Skin epidermis (tissue), 12 donors: ENCODE results near the gene GNG2.

ENCODE experiments used
- H3K27ac ChIP-seq, 21 experiments: fragments of 200-600 bp; sonication (generic) in 11 of 21; one replicate each; pipeline ENCODE4 v1.5.0; 2020; ENCODE audit warnings: mild to moderate bottlenecking in 3 of 21, inconsistent platforms in 2 of 21, moderate library complexity in 2 of 21
- H3K4me3 ChIP-seq, 7 experiments: fragments of 200-600 bp; sonication (generic) in 2 of 7; one replicate each; pipeline ENCODE4 v1.5.0; 2020; ENCODE audit warnings: inconsistent platforms in 2 of 7, mild to moderate bottlenecking in 2 of 7, moderate library complexity in 1 of 7

The GNG2 gene

DNA sequence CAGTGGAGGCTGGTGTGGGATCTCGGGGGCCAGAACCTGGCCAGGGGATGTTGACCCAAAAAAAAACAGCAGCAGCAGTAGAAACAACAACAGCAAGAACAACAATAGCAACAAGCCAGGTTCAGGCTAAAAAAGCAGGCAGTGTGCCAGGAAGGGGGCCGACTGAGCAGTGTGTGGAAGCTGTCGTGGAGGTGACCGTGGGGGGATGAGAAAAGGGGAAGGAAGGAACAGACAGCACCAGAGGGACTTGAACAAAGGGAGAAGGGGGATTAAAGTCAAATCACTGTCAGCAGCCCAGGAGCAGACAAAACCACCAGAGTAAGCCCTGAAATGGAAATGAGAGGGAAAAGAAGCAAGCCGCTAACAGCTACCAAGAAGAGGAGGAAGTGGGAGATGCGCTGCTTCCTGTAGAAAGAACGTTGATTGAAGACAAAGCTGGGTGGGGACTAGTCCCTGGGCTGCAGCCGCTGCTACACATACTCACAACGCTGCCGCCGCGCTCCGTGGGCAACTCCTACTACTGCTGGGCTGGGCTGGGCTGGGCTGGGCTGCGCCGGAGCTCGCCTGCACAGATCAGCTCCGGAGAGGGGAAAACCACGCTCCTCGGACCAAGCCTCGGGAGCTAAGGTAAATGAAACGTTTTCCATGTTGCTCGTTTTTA, at the start of gene GNG2:
GNG2 (plus strand) TSS at position 449 of the 661 bp plus-strand sequence. CDS start 90,067 bp downstream, outside the sequence.
- Histone ChIP-seq H3K4me3 (peak within 1 kb of the TSS; percentile 31 to 51 (median 41)), H3K27ac (peak within 1 kb of the TSS; percentile 5 to 91 (median 74))

DNA sequence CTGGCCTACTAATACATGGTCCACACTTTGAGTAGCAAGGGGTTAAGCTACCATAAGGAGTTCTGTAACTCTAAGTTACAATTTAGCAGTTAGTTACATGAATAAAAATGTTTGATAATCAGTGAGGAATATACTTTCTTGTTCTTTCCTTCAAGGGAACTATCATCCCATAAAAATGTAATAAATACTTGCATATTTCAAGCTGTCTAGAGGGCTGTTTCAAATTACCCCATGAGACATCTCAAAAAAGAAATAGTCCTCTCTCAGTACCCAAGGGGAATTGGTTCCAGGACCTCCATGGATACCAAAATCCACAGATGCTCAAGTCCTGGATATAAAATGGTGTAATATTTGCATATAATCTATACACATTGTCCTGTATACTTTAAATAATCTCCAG, 48.7 kb upstream of the GNG2 start:
- Histone ChIP-seq H3K4me3 (no peak overlapping the region), H3K27ac (peak overlapping the region in 1 of 21 experiments; percentile 8)

DNA sequence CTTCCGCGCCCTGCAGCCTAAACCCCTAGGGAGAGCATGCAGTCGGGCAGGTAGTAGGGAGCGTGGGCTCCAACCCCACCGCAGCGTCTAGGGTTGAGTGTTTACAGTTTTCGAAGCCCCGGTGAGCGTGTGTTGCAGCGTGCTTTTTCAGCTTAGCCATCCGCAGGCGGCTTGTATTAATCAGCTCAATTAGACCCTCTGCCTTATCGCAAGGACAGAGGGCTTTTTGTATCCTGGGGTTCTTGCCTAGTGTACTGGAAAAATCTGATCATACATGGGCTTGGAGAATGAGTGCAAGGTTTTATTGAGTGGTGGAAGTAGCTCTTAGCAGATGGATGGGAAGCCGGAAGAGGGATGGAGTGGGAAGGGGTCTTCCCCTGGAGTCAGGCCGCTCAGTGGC, 44.4 kb upstream of the GNG2 start:
- Histone ChIP-seq H3K27ac (no peak overlapping the region), H3K4me3 (no peak overlapping the region)

DNA sequence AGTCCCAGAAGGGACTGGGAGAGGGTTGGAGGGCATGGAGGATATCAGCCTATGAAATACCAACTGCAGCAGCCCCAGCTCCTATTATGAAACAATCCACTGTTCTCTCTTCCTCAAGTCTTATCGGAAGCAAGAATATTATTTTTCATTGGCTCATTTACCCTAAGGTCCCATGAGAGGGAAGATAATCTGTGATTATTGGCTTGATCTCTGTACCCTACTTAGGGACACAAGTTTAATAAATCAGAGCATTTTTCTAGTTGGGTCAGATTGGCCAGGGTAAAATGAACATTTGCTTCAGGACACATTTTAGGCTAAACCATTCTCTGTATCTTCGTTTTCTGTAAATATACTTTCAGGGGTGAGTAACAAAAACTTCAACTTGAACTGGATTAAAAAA, 43.1 kb upstream of the GNG2 start:
- Histone ChIP-seq H3K27ac (no peak overlapping the region), H3K4me3 (no peak overlapping the region)

DNA sequence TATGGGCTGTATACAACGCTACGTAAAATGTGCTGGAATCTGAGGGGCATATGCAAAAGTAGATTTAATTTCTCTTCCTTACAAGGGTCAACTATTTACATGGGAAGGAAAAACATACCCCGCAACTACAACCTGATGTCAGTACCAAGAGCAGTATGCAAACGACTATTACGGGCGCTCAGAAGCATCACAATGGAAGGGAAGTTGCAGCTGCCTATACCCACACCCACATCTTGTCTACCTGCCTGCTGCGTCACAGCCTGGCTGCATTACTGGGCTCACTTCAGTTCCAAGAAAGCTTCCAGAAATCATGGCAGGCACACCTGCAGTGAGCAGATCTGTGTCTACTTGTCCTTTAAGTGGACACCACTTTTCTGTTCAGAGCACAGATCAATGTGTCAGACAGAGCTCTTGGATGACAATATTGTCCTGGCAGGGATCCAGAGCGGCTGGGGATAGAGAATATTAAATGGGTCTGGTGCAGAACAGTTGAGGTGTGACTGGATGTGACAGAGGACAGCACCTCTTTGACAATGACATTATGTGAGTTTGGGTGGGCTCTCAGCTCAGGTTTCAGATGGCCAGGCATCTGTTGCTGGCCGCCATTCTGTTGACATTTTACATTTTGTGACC, 41.5 kb upstream of the GNG2 start:
- Histone ChIP-seq H3K4me3 (no peak overlapping the region), H3K27ac (no peak overlapping the region)

DNA sequence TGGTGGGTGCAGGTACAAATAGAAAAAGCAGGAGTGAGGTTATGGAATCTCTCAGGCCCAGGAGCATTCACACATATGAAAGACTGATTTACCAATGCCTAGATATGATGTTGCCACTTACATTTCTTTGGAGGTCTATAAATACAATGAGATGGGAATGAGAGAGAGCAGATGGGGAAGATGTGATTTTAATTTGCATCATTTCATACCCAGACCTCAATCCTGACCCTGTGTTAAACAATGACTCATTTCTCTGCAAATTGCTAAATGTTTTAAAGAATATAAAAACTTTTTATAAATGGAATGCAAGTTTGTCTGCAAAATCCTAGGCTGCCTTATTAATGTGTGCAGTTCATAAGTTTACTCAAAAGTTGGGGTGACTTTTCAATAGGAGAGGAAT, 38.6 kb upstream of the GNG2 start:
- Histone ChIP-seq H3K27ac (no peak overlapping the region), H3K4me3 (no peak overlapping the region)

DNA sequence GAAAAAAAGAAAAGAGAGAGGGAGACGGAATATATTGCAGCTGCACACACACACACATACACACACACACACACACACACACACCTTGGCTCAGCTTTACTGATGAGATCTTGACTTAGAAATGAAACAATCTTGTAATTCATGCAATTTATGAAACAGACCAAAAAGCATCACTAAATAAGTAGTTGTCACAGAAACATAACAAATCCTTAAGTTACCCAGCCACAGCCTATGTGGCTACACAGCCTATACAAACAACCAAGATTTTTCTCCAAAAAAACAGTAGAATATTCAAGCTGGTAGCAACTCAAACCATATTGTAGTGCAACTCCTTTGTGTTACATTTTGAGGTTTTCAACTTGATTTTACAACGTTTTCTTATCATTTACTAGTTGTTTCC, 37.9 kb upstream of the GNG2 start:
- Histone ChIP-seq H3K4me3 (no peak overlapping the region), H3K27ac (no peak overlapping the region)

DNA sequence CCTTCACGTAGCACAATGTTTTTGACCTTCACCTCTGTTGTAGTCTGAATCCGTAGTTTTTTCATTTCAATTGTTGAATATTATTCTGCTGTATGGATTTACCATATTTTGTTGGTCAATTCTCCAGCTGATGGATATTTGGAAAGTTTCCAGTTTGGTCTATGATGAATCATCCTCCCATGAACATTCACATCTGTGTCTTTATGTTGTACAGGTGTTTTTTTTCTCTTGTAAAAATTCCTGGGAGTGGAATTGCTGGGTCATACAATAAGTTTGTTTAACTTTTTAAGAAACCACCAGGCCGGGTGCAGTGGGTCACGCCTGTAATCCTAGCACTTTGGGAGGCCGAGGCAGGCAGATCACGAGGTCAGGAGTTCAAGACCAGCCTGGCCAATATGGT, 36.7 kb upstream of the GNG2 start:
- Histone ChIP-seq H3K27ac (no peak overlapping the region), H3K4me3 (no peak overlapping the region)

DNA sequence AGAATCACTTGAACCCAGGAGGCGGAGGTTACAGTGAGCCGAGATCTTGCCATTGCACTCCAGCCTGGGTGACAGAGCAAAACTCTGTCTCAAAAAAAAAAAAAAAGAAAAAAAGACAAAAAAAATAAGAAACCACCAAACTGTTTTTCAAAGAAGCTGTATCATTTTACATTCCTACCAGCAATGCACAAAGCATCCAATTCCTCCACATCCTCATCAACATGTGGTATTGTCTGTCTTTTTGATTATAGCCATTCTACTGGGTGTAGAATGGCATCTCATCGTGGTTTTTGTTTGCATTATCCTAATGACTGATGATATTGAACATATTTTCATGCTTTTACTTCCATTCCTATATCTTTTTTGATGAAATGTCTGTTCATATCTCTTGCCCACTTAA, 36.2 kb upstream of the GNG2 start:
- Histone ChIP-seq H3K4me3 (no peak overlapping the region), H3K27ac (no peak overlapping the region)

DNA sequence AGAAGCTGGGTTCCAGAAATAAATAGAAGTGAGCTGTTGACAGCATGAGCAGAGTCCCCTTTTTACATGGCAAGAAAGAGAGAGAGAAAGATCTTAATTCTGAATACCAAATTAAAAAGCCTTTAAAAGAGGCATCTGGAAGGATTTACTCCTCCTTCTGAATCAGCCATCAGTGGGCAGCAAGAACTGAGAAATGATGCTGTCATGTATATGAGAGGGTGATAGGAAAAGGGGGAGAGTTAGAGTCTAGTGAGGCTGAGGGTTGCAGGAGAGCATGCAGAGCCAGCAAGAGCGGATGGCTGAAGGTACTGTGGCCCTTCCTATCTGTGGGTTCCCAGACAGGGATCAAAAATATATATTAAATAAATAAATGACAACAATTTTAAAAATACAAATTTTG, 34.5 kb upstream of the GNG2 start:
- H3K4me3 ChIP-seq: no peak overlapping the region

DNA sequence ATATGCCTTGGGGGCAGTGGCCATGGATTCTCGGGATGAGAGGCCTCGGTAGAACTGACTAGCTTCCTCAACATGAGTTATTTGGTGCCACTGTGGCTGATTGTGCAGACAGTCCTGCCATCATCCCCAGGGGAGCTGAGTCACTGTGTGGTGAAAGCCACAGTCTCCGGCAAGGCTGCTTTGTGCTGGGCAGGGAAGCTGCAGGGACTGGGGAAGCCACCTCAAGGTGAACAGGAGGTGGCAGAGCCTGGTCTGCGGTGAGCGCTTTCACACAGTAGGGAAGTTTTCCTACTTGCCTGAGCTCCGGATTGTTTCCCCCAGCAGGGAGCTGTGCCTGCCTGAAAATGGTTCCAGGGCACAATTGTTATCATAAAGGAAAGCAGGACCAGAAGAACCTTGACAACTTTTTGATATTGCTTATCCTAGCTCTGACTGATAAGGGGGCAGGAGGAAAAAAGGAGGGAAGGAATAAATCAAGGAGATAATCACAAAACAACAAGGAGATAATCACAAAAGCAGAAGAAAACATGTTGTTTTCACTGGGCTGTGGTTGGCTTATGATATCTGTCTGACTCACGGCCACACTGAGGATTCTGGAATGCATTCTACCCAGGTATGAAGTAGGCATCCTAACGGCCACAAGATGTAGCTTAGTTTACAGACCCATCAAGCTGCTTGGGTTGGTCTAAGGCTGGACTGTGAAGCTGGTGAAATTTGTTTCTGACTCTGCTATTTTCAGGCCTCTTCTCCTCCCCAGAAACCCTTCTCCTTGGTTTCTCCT, 32.2 kb upstream of the GNG2 start:
- Histone ChIP-seq H3K27ac (no peak overlapping the region), H3K4me3 (no peak overlapping the region)

More for the DNA sequence above, 34.5 kb upstream of the GNG2 start:
- no peak overlapping the region for H3K27ac ChIP-seq

DNA sequence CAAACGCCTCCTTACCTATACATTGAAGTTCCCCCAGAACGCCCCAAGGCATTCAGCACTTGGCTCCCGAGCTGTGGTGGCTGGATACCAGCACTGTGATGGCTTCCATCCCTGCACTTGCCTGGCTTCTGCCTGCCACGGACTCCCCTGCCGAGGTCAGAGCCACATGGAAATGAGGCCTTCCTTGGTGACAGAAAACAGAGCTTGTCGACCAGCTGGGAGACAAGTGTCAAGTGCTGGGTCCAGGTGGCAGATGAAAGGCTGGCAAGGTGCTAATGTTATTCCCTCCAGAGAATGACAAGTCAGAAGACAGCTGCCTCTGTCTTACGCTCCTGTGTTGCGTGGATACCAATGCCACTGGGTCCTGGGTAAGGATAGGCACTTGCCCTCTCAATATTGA, 26.2 kb upstream of the GNG2 start:
- Histone ChIP-seq H3K4me3 (no peak overlapping the region), H3K27ac (no peak overlapping the region)

DNA sequence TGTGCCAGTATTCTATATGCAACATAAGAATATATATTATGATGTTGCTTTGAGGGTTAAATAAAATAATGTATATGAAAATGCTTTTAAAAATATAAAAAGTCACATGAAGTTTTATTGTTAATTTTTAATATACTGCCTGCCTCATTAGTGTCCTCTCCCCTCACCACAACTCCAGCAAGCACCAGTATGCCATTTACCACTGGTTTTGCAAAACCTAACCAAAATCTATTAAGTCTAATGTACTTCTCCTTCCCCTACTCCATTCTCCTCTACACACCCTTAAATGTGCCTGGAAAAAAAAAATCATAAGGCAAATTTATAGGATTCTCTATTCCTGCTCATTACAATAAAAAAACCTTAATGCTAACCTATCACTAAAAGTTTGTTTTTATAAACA, 24.0 kb upstream of the GNG2 start:
- H3K4me3 ChIP-seq: no peak overlapping the region
- H3K27ac ChIP-seq: no peak overlapping the region

DNA sequence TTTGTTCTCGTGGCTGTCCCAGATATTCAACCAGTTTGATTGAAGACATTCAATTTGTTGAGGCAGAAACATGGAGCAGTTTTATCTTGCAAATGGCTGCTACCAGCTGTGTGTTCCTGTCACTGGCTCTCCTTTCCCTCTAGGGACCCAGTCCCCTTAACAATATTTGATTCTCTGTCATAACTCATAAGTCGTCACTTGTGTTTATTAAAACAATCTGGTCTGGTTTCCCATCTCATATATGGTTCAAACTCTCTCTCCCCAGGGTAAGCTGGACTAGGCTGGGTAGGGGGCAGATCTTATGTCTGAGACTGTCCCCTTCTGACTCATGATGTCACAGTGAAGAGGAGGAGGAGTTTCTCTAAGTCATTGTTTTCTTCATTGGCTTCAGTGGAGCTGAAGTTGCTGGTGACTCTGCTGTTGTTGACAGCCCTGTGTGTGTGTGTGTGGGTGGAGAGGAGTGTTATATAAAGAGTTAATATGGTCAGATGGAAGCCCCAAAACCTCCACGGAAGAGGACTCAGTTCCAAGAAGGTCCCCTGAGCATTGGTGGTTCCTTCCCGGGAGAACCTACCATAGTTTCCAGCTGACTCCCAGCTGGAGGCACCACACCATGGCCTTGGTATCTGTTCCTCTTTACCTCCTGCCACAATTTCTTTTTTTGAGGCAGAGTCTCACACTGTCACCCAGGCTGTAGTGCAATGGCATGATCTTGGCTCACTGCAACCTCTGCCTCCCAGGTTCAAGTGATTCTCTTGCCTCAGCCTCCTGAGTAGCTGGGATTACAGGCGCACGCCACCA, 16.1 kb upstream of the GNG2 start:
- H3K4me3 ChIP-seq: no peak overlapping the region
- H3K27ac ChIP-seq: no peak overlapping the region

DNA sequence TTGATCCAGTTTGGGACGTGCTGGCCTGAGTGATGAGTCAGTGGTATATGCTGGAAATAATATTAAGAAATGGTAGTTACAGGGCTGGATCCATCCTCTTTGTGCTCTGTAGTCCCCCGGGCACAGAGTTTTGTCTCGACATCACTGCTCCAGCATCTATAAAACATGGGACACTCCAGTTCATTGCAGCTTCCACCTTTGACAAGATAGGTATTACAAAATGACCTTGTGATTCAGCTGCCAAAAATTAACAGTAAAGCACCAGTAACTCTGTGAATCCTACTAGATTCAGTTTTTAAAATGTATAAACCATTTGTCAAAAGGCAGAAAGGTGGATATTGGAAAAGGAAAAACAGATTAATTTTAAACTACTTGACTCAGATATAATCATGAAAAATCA, 14.6 kb upstream of the GNG2 start:
- peak overlapping the region in 4 of 21 experiments; percentile 73 to 92 (median 82) for H3K27ac ChIP-seq
- no peak overlapping the region for H3K4me3 ChIP-seq

DNA sequence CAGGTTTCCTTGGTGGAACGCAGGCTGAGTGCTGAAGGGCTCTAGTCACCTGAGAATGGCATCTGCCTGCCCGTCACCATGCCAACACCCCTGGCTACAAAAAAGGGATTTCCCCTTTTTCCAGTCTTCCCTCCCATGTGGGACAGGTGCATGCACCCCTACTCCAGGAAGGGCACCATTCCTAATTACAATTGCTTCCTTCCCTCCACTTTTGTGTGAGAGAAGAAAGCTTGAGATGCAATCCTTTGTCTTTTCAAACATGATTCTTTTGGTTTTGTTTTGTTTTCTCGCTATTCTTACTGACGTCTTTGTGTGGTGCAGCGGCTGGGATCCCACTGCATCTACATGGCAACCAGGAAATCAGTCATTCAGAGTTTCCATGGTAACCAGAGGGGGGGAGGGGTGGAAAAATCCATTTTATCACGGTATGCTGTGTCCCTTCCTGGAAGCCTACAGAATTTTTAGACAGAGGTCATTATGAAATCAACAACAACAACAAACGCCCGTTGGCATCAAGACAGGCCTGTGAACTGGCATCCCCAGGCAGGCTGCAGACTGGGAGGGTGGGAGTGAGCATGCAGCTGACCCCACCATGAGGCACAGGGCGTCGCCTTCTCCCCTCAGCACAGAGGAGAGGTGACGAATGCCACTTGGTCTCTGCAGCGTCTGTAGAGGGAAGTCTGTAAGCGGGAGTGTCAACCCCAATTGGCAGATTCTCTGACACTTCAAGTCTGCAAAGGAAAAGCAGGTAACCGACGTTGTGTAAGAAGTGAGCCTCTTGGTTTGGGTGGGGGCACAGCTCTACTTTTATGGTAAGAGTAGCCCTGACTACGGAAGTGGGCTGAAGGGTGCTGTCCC, 13.6 kb upstream of the GNG2 start:
- H3K4me3 ChIP-seq: peak overlapping the region in 6 of 7 experiments; percentile 0 to 29 (median 16)
- peak overlapping the region in 19 of 21 experiments; percentile 26 to 93 (median 73) for H3K27ac ChIP-seq

DNA sequence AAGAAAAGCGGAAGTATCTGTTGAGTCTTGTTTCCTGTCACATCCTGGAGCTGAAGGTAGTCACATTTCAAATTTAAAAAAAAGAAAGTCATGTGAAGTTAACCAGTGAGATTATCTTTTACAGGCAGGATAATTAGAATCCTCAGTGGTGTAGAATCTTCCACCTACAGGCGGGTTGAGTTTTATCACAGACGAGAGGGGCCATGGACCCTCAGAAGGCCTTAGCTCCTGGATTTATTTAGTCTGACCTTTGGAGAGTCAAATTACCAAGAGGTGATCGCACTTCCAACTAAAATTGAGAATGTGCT, 13.0 kb upstream of the GNG2 start:
- peak overlapping the region in 2 of 7 experiments; percentile 20 to 22 for H3K4me3 ChIP-seq

DNA sequence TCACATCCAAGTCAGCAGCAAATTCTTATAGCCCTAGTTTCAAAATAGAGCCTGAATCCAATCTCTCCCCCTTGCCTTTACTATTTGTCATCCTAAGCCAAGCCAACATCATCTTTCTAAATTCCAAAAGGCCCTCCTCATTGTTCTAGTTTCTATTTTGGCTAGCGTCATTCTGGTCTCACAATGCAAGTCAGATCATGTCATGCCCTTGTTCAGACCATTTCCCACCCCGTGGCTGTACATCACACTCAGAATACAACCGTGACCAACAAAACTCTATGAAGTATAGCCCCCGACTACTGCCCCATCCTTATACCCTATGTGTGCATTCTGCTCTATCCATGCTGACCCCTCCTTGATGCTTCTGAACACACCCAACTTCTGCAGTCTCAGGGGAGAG, 12.3 kb upstream of the GNG2 start:
- Histone ChIP-seq H3K4me3 (no peak overlapping the region), H3K27ac (peak overlapping the region in 12 of 21 experiments; percentile 6 to 92 (median 39))

More for the DNA sequence above, 13.0 kb upstream of the GNG2 start:
- H3K27ac ChIP-seq: peak overlapping the region in 11 of 21 experiments; percentile 58 to 93 (median 78)

DNA sequence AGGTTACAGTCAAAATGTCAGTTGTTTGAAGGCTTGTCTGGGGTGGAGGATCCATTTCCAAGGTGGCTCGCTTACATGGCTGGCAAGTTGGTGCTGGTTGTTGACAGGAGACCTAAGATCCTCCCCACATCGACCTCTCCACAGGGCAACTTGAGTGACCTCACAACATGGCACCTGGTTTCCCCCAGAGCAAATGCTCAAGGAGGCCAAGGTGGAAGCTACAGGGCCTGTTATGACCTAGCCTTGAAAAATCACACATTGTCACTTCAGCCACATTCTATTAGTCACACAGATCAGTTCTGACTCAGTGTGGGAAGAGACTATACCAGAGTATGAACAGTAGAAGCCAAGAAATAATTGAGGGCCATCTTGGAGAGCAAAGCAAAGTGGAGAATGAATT, 11.3 kb upstream of the GNG2 start:
- peak overlapping the region in 3 of 21 experiments; percentile 24 to 92 (median 90) for H3K27ac ChIP-seq

More for the DNA sequence above, 11.3 kb upstream of the GNG2 start:
- no peak overlapping the region for H3K4me3 ChIP-seq
